Measurements from ENCODE around the gene HS6ST3.

DNA sequence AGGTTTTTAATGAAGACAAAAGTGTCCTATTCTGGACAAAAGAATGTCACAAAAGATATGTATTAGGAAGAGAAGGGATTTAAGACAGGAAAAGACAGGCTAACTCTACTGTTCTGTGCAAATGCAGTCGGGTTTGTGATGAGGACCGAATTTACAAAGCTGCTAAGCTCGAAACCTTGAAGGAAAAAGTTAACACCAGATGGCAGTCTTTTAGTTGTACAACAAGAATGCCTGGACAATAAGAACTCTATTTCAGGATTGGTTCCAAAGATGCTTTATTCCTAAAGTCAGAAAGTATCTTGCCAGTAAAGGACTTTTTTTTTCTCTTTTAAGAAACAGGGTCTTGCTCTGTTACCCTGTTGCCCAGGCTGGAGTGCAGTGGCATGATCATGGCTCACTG is 51.1 kb downstream of the HS6ST3 start:
- TF ChIP-seq, protein P1, sequence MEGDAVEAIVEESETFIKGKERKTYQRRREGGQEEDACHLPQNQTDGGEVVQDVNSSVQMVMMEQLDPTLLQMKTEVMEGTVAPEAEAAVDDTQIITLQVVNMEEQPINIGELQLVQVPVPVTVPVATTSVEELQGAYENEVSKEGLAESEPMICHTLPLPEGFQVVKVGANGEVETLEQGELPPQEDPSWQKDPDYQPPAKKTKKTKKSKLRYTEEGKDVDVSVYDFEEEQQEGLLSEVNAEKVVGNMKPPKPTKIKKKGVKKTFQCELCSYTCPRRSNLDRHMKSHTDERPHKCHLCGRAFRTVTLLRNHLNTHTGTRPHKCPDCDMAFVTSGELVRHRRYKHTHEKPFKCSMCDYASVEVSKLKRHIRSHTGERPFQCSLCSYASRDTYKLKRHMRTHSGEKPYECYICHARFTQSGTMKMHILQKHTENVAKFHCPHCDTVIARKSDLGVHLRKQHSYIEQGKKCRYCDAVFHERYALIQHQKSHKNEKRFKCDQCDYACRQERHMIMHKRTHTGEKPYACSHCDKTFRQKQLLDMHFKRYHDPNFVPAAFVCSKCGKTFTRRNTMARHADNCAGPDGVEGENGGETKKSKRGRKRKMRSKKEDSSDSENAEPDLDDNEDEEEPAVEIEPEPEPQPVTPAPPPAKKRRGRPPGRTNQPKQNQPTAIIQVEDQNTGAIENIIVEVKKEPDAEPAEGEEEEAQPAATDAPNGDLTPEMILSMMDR (IDR thresholded peaks at IDR 0.05; ENCODE audit: low read depth, low read length): peak; percentile 53
- no peak for TF ChIP-seq EZH2phosphoT487 (IDR thresholded peaks at IDR 0.05; ENCODE audit: low read depth)

Data from OCI-LY3 (cell line).